Skin epidermis (tissue), 12 donors: ENCODE data around the gene ZFP36L2.

Source experiments
- H3K27ac ChIP-seq, 21 experiments: fragments of 200-600 bp; sonication (generic) in 11 of 21; one replicate each; pipeline ENCODE4 v1.5.0; 2020; ENCODE audit warnings: mild to moderate bottlenecking in 3 of 21, inconsistent platforms in 2 of 21, moderate library complexity in 2 of 21
- H3K4me3 ChIP-seq, 7 experiments: fragments of 200-600 bp; sonication (generic) in 2 of 7; one replicate each; pipeline ENCODE4 v1.5.0; 2020; ENCODE audit warnings: inconsistent platforms in 2 of 7, mild to moderate bottlenecking in 2 of 7, moderate library complexity in 1 of 7

ZFP36L2 gene

GRCh38 chr2:43215673-43216255, 10.6 kb downstream of the ZFP36L2 start:
- Histone ChIP-seq H3K27ac (no peak overlapping the region), H3K4me3 (no peak overlapping the region)

- Histone ChIP-seq H3K27ac (peak overlapping the region in 1 of 21 experiments; percentile 50), H3K4me3 (no peak overlapping the region)
Measured at GRCh38 chr2:43214253-43214652, 12.2 kb downstream of the ZFP36L2 start.

- no peak overlapping the region for H3K4me3 ChIP-seq
- H3K27ac ChIP-seq: peak overlapping the region in 14 of 21 experiments; percentile 3 to 79 (median 40)
Measured at GRCh38 chr2:43212931-43213330, 13.5 kb downstream of the ZFP36L2 start.

- Histone ChIP-seq H3K4me3 (no peak overlapping the region), H3K27ac (peak overlapping the region in 15 of 21 experiments; percentile 3 to 79 (median 39))
Measured at GRCh38 chr2:43212216-43212835, 14.1 kb downstream of the ZFP36L2 start.

- peak overlapping the region in 16 of 21 experiments; percentile 5 to 81 (median 68) for H3K27ac ChIP-seq
- no peak overlapping the region for H3K4me3 ChIP-seq
Measured at GRCh38 chr2:43210467-43211303, 15.7 kb downstream of the ZFP36L2 start.

DNA sequence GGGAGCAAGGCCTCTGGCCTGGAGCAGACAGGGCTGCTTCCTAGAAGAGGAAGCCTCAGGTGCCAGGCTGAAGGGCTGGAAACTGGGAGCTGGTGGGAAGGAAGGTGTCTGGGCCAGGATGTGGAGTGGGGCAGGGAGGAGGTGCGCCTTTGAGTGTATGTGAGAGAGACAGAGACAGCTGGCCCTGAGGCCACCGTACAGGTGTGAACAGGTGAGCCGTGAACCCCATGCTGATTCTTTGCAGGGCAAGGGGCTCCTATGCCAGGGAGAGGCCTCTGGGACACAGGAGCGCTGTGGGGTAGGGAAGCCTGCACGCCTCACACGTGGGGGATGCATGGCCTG, 16.3 kb downstream of the ZFP36L2 start:
- Histone ChIP-seq H3K27ac (peak overlapping the region in 13 of 21 experiments; percentile 3 to 81 (median 68)), H3K4me3 (no peak overlapping the region)

DNA sequence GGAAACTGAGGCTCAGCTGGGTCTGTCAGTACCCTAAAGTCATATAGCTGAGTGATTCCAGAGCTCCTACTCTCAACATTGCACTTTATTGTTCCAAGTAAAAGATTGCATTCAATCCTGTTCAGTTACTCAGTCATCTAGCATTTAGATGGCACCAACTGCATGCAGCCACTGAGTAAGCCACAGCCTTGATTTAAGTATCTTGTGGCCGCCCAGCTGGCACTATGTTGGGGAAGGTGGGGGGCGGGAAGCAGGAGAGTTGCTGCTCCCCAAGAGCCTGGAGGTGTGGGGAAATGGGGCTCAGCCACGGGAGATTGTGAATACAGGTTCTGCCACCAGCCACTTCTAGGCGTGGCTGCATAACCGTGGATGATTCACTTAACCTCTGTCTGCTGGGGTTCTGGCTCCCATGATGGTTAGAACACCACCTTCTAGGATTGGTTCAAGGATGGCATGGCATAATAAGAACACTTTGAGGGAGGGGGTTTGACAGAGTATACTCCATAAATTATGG, 17.1 kb downstream of the ZFP36L2 start:
- Histone ChIP-seq H3K4me3 (no peak overlapping the region), H3K27ac (peak overlapping the region in 3 of 21 experiments; percentile 66 to 72 (median 71))

DNA sequence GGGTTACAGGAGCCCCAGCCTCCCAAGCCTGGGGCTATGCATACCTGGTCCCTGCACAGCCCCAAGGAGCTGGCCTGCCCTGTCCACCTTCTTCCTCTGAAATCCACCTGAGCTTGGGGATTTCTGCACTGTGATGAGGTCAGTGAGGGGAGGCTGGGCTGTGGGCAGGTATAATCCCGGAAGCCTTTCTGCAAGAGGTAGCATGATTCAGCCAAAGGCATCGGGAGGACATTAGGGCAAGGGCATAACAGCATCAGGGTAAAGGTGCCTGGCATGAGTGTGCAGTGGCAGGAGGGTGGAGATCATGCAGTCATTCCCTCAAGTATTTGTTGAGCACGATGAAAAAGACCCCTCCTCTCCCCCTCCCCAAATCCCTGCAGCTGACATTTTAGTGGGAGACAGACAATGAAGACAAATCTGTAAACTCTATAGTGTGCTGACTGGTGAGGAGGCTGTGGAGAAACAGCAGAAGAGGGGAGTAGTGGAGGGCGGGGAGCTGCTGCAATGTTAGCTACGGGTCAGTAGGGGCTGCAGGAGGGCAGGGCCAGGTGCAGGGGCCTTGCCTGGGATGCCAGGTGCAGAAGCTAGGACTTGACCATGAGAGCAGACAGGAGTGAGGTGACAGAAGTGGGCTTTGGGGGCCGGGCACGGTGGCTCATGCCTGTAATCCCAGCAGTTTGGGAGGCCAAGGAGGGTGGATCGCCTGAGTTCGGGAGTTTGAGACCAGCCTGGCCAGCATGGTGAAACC, 18.7 kb downstream of the ZFP36L2 start:
- no peak overlapping the region for H3K4me3 ChIP-seq
- peak overlapping the region in 1 of 21 experiments; percentile 50 for H3K27ac ChIP-seq

- H3K27ac ChIP-seq: no peak overlapping the region
Measured at GRCh38 chr2:43206602-43207001, 19.8 kb downstream of the ZFP36L2 start.

DNA sequence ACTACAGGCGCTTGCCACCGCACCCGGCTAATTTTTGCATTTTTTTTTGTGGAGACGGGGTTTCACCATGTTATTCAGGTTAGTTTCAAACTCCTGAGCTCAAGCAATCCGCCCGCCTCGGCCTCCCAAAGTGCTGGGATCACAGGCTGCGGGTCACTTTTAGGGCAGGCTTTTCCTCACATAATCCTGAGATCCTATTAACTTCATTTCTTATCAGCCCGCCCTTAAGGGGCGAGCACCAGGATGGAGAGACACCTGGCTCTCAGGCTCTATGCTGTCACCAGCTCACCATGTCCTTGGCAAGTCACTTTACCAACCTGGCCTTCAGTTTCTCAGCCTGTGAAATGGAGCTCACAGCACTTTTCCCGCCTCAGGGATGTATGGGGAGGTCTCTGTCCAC, 23.0 kb downstream of the ZFP36L2 start:
- Histone ChIP-seq H3K4me3 (no peak overlapping the region), H3K27ac (no peak overlapping the region)

More at GRCh38 chr2:43206602-43207001, 19.8 kb downstream of the ZFP36L2 start:
- no peak overlapping the region for H3K4me3 ChIP-seq

DNA sequence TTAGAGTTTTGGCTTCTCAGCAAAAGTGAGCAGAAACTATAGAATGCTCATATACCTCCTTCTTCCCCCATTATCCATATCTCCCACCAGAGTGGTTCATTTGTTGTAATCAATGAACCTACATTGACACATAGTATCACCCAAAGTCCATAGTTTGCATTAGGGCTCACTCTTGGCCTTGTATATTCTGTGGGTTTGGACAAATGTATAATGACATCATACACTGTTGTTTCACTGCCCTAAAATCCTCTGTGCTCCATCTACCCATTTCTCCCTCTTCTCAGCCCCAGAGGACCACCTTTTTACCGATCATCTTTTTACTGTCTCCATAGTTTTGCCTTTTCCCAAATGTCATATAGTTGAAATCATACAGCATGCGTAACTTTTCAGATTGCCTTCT, 24.1 kb downstream of the ZFP36L2 start:
- no peak overlapping the region for H3K4me3 ChIP-seq
- no peak overlapping the region for H3K27ac ChIP-seq

DNA sequence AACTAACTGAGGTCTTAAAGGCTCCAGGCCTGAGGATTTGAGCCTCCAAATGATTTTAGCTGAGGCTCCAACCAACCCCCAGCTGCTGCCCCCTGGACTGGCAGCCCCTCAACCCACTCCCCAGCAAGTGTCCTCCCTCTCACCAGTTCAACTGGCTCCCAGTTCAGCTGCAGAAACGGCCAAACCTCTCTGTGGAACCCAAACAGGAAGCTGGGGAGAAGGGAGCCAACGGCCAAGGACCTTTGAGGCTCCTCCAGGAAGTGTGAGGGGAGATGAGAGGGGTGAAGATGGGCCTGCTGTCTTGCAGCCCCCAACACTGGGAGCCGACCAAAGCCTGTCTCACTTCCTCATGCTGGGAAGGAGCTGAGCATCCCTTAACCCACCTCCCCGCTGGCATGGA, 24.9 kb downstream of the ZFP36L2 start:
- Histone ChIP-seq H3K27ac (no peak overlapping the region), H3K4me3 (no peak overlapping the region)

DNA sequence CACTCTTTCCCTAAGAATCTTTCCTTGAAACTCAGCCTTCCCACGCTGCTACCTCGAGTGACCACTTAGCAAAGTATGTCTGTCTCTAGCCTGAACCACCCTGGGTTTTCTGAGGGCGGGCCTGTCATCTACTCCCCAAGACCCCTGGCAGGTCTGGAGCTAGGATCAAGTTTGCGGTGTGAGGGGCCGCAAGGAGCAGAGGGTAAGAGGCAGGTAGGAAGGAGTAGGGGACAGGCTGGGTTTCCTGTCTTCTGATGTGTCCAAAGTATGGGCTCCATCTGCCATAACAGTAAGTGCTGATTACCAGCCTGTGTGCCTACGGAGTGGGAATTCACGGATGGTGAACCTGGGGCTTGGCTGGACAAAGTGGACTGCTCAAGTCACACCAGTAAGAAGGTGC, 25.4 kb downstream of the ZFP36L2 start:
- no peak overlapping the region for H3K4me3 ChIP-seq
- no peak overlapping the region for H3K27ac ChIP-seq

DNA sequence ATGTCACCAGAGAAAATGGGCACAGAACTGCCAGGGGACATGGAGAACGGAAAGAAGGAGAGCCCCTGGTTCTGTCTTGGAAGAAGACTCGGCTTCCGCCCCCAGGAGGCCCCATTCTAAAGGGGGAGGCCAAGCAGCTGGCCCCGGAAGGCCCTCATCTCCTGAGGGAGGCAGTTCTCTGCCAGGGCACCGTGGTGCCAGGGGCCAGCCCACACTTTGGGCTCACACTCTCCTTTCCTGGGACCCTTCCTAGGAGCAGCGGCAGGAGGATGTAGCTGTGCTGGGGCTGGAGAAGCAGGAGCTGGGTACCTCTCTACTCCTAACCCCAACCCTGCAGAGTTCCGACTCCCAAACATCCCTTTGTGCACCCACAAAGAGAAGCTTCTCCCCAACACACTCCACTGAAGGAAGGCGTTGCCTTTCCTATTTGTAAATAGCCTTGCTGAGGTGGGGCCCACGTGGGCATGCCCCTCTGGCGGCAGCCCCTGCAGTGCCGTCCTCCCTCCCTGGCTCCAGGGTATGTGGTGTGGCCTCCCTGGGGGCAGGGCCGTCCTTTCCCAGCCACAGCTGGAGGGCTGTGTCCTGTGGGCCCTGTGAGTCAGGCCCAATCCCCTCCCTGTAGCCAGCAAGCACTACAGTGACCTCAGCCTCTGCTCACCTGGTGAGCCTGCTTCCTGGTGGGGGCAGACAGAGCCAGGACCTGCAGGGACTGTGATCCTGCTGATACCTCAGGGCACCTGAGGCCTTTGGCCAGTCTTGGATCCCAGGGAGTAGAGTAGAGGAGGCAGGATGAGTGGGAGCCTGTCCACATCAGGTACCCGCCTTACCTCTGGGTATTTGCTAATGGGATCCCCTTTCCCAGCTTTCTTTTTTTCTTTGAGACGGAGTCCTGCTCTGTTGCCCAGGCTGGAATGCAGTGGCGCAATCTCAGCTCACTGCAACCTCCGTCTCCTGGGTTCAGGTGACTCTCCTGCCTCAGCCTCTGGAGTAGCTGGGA, 26.6 kb downstream of the ZFP36L2 start:
- H3K27ac ChIP-seq: no peak overlapping the region
- H3K4me3 ChIP-seq: no peak overlapping the region

- Histone ChIP-seq H3K4me3 (no peak overlapping the region), H3K27ac (no peak overlapping the region)
Measured at GRCh38 chr2:43198263-43198662, 28.1 kb downstream of the ZFP36L2 start.

GRCh38 chr2:43197588-43197896, 28.9 kb downstream of the ZFP36L2 start:
- Histone ChIP-seq H3K4me3 (no peak overlapping the region), H3K27ac (no peak overlapping the region)

DNA sequence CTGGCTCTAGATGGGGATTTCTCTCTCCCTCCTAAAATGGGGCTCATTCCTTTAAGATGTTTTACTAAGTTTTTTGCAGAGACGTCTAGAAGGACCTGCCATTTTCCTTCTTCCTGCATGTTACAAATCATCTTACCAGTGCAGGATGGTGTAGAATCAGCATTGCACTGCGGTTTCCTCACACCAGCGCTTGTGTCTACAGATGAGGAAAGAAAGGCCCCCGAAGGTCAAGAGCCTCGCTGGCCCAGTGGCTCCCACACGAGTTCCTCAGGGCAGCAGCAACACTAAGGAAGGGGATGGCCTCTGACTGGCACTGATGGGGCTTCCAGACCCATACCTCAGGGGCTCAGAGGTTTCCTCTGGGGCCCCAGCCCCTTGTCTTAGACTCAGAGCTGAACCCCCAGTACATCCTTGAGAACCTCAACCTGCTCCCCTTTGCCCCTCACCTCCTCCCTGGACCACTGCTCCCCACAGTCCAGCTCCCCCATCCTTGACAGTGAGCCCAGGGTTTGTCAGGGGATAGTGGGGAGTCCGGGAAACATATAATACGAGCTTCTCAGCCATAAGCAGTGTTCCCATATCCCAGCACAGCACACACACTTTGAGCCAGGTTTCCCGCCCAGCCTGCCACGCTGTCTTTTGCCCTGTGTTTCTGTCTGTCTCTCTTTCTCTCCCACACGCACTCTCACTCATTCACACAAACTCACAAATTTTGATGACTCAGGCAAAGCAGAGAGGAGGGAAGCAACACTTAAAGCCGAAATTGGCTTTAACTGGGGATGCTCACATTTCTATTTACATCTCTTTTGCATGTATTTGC, 29.4 kb downstream of the ZFP36L2 start:
- no peak overlapping the region for H3K4me3 ChIP-seq
- peak overlapping the region in 2 of 21 experiments; percentile 3 to 38 for H3K27ac ChIP-seq
